Mammary epithelial cell (primary cell): ENCODE measurements around the gene SLC6A13.

Experiments used
- CTCF ChIP-seq, 2 donors: IDR thresholded peaks in 1 of 2; conservative IDR thresholded peaks in 1 of 2; 2 replicates each; pipeline ENCODE4 v1.5.1; 2011 to 2012; ENCODE audit warnings: inconsistent platforms in 2 of 2, low read length in 2 of 2, mild to moderate bottlenecking in 2 of 2, control low read depth in 1 of 2, low read depth in 1 of 2; ENCODE audit not compliant: insufficient read depth in 1 of 2; ENCODE audit errors: extremely low read depth in 1 of 2
- EZH2 ChIP-seq: IDR thresholded peaks from 2 replicates; pipeline ENCODE4 v1.6.1; 2012; ENCODE audit warnings: low read length, inconsistent platforms, borderline replicate concordance

- TF ChIP-seq CTCF (conservative IDR thresholded peaks at IDR 0.05 in 1 of 2, IDR thresholded peaks at IDR 0.05 in 1 of 2; ENCODE audit: extremely low read depth in 1 of 2, insufficient read depth in 1 of 2, low read depth in 1 of 2, low read length in 2 of 2) (no peak), EZH2 (no peak)
Measured at GRCh38 chr12:208813-209212, 53.8 kb downstream of the SLC6A13 start.
